Measurements from ENCODE around the gene BSX. TPM values are rescaled to one million over a fixed set of nuclear protein-coding genes. Genes with fewer than 3 reads are reported as not detected.

Gene BSX
- total RNA-seq, 2 donors from 2014 or later = not detected

GRCh38 chr11:123006860-123007542, 25.4 kb upstream of the BSX start:
- Histone ChIP-seq H3K4me3 (no peak overlapping the region), H3K27ac (no peak overlapping the region), H3K4me1 (replicated peaks) (no peaks in the 10 kb centered on the region), H3K9me3 (no peaks in the 10 kb centered on the region), H3K36me3 (no peaks in the 10 kb centered on the region), H3K27me3 (replicated peaks; ENCODE audit: insufficient read depth) (no peaks in the 10 kb centered on the region)
- TF ChIP-seq POLR2AphosphoS5 (IDR thresholded peaks at IDR 0.05) (no peak), POLR2A (IDR thresholded peaks at IDR 0.05) (no peak)
- TF ChIP-seq, protein P1, sequence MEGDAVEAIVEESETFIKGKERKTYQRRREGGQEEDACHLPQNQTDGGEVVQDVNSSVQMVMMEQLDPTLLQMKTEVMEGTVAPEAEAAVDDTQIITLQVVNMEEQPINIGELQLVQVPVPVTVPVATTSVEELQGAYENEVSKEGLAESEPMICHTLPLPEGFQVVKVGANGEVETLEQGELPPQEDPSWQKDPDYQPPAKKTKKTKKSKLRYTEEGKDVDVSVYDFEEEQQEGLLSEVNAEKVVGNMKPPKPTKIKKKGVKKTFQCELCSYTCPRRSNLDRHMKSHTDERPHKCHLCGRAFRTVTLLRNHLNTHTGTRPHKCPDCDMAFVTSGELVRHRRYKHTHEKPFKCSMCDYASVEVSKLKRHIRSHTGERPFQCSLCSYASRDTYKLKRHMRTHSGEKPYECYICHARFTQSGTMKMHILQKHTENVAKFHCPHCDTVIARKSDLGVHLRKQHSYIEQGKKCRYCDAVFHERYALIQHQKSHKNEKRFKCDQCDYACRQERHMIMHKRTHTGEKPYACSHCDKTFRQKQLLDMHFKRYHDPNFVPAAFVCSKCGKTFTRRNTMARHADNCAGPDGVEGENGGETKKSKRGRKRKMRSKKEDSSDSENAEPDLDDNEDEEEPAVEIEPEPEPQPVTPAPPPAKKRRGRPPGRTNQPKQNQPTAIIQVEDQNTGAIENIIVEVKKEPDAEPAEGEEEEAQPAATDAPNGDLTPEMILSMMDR (IDR thresholded peaks at IDR 0.05) = no peak
- intact Hi-C loops (cut with DNase I) = no loop called here
- 76% methylated on average over 5 of the region's 5 CpGs for WGBS
- DNase-seq (ENCODE audit: low spot score) = no peak

- Histone ChIP-seq H3K27ac (no peak overlapping the region), H3K4me1 (replicated peaks) (no peaks in the 10 kb centered on the region), H3K4me3 (no peak overlapping the region), H3K9me3 (no peaks in the 10 kb centered on the region), H3K36me3 (no peaks in the 10 kb centered on the region), H3K27me3 (replicated peaks; ENCODE audit: insufficient read depth) (no peaks in the 10 kb centered on the region)
- intact Hi-C loops (cut with DNase I) = no loop called here
- DNase-seq (ENCODE audit: low spot score) = no peak
- 89% methylated on average over 5 of the region's 5 CpGs for WGBS
- TF ChIP-seq, protein P1 (IDR thresholded peaks at IDR 0.05) = no peak
- TF ChIP-seq POLR2A (IDR thresholded peaks at IDR 0.05) (no peak), POLR2AphosphoS5 (IDR thresholded peaks at IDR 0.05) (no peak)
Measured at GRCh38 chr11:123000721-123001120, 19.1 kb upstream of the BSX start.

DNA sequence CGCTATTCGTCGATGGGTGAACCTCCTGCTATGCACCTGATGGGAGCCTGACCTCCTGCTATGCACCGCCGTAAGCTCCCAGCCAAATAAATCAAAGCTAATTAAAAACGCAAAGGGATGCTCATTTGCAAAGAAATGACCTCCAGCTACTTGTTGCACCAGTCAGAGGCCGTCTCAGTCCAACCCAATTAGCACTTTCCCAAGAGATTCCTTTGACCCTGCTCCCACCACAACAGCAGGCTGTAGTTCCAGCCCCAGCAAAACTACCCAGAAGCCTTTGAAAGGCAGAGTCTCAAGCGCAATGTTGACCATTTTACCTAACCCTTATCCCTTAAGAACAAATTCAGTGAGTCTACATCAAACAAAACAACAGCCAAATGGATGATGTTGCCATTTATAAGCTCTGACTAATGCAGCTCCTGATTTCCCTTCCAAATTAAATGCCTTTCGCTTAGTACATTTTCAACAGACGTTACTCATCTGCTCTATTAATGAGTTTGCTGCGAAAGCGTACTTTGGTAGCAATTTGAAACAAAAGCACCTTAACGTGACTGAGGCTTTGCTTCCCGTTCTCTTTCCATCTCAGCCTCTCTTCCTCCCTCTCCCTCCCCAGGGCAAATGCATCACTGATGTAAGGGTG, 17.2 kb upstream of the BSX start:
- Histone ChIP-seq H3K9me3 (no peaks in the 10 kb centered on the region), H3K4me1 (replicated peaks) (no peaks in the 10 kb centered on the region), H3K27ac (no peak overlapping the region), H3K36me3 (no peaks in the 10 kb centered on the region), H3K27me3 (replicated peaks; ENCODE audit: insufficient read depth) (no peaks in the 10 kb centered on the region), H3K4me3 (no peak overlapping the region)
- TF ChIP-seq POLR2A (IDR thresholded peaks at IDR 0.05) (no peak), POLR2AphosphoS5 (IDR thresholded peaks at IDR 0.05) (no peak)
- TF ChIP-seq, protein P1 (IDR thresholded peaks at IDR 0.05) = no peak
- WGBS = 44% methylated on average over 14 of the region's 14 CpGs
- intact Hi-C loops (cut with DNase I) = no loop called here
- DNase-seq (ENCODE audit: low spot score) = no peak

DNA sequence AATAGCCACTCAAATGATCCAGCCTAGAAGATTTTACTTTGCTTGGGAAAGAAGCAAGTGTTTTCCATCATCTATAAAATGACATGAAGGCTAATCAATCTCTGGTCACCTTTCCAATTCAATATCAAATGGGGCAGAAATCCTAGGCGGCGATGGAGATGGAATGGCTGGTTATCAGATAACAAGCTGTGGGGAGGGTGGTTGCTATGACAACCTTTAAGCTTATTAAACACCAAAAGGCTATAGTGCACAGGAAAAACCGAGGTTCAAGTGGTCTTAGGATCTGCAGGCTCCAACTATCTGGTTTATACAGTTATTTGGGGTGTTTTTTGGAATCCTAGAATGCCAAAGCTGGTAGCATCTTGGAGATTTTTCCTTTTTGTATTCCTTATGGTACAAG, 13.9 kb upstream of the BSX start:
- intact Hi-C loops (cut with DNase I) = no loop called here
- no peaks in the 10 kb centered on the region for H3K4me1 ChIP-seq (replicated peaks)
- DNase-seq (ENCODE audit: low spot score) = no peak
- WGBS = 19% methylated on average over 3 of the region's 3 CpGs
- no peak overlapping the region for H3K4me3 ChIP-seq
- TF ChIP-seq POLR2AphosphoS5 (IDR thresholded peaks at IDR 0.05) (no peak), POLR2A (IDR thresholded peaks at IDR 0.05) (no peak)
- TF ChIP-seq, protein P1 (IDR thresholded peaks at IDR 0.05) = no peak
- H3K9me3 ChIP-seq = no peaks in the 10 kb centered on the region
- H3K36me3 ChIP-seq = no peaks in the 10 kb centered on the region
- H3K27ac ChIP-seq = no peak overlapping the region
- H3K27me3 ChIP-seq (replicated peaks; ENCODE audit: insufficient read depth) = no peaks in the 10 kb centered on the region

Data from prostate gland (tissue), 2 donors.